Measurements from ENCODE around the gene NACC2.

DNA sequence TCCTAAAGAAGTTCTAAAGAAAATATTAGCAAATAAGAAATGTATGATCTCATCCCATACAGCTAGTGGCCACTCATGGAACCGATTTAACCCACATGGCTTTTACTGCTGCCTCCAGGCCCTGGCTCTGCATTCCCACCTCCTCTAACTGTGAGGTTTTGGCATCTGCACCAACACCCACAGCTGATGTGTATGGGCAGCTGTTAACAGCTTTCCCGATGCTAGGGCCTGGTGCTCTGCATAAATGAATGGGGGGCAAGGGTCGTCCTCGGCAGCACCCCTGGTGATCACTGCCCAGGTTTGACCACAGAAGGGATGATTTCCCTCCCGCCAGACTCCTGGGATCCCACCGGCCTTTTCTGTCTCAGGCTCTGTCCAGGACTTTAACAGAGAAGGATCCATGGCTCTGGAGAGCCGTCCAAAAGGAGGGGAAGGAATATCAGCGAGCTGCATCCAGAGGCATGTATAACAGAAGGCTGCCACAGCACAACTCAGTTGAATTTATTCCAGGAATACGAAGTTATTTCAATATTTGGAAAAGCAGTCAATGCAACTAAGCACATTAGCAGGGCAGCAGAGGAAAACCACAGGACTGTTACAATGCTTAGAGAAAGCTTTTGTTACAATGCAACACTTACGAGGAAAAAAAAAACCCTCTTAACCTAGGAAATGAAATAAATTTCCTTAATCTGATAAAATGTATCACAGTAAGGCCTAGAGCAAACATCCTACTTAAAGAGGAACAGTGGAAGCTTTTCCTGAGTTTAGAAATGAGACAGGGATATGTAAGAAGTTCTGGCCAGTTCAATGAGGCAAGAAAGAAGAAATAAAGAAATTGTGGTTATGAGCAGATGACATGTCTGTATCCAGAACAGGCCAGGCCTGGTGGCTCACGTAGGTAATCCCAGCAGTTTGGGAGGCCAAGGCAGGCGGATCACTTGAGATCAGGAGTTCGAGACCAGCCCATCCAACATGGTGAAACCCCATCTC, 63.1 kb downstream of the NACC2 start:
- TF ChIP-seq, protein P1, sequence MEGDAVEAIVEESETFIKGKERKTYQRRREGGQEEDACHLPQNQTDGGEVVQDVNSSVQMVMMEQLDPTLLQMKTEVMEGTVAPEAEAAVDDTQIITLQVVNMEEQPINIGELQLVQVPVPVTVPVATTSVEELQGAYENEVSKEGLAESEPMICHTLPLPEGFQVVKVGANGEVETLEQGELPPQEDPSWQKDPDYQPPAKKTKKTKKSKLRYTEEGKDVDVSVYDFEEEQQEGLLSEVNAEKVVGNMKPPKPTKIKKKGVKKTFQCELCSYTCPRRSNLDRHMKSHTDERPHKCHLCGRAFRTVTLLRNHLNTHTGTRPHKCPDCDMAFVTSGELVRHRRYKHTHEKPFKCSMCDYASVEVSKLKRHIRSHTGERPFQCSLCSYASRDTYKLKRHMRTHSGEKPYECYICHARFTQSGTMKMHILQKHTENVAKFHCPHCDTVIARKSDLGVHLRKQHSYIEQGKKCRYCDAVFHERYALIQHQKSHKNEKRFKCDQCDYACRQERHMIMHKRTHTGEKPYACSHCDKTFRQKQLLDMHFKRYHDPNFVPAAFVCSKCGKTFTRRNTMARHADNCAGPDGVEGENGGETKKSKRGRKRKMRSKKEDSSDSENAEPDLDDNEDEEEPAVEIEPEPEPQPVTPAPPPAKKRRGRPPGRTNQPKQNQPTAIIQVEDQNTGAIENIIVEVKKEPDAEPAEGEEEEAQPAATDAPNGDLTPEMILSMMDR (IDR thresholded peaks at IDR 0.05), result no peak
- TF ChIP-seq EP300 (IDR thresholded peaks at IDR 0.05) (no peak), POLR2AphosphoS5 (IDR thresholded peaks at IDR 0.05) (no peak), POLR2A (IDR thresholded peaks at IDR 0.05) (no peak)
